DMS 273 (cell line): ENCODE data around the gene PNLDC1.
"Not testable (repeated sequence)": the region's sequence is repeated elsewhere in the genome, so short reads cannot be mapped to it uniquely, and the experiment has no call there.

Experiments
- DNase-seq: peaks from one replicate; lab custom pipeline; 2025; ENCODE audit not compliant: unreplicated experiment; lab: John Stamatoyannopoulos, UW

The PNLDC1 gene

DNA sequence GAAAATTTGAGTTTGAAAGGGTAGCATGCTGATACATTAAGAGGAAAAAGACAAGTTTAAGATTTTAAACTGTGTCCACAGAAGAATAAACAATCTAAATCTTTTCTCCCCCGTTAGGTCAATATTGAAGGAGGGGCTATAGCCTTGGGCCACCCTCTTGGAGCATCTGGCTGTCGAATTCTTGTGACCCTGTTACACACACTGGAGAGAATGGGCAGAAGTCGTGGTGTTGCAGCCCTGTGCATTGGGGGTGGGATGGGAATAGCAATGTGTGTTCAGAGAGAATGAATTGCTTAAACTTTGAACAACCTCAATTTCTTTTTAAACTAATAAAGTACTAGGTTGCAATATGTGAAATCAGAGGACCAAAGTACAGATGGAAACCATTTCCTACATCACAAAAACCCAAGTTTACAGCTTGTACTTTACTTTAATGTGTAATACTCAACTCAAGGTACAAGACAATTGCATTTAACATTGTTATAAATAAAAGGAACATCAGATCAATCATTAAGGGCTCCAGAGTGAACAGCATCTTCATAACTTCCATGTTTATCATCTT, 21.5 kb upstream of the PNLDC1 start:
- DNase-seq, result no peak

DNA sequence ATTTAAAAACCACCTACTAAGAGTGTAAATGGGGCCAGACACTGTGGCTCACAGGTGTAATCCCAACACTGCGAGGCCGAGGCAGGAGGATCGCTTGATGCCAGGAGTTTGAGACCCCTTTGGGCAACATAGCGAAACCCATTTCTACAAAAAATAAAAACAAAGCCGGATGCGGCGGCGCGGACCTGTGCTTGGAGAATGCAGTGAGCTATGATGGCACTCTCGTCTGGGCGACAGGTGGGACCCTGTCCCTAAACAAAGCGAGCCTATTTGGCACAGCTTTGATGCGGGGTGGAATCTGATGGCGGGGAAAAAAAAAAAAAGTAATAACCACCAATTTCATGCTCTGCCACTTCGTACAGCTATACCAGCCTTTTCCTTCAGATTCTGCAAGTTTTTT, 11.8 kb upstream of the PNLDC1 start:
- DNase-seq, result peak; percentile 35

DNA sequence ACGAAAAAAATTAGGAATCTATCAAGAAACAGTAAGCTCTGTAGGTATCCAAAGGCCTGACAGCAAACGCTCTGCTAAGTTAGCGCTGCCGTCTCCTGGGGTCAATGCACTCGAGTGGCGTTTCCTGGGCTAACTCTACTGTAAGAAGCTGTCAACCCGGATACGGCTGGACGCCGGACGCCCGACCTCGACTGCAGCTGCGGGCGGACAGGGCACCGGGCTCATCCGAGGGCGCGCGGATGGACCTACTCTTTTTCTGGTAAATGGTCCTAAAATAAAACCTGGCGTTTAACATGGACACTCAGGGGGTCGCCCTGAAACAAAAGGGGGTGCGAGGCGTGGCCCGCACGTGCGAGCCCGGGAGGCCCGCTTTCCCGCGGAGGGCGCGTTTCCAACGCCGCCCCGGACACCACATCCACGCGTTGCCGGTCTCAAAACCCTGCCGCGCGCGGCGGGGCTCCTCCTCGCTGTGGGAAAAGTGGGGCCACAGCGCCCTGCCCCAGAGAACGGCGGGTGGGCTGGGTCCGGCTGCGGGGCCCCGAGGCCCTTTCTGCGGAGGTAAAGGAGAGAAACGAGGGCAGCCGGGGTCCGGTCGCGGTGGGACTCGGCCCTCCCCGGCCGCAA, 11.2 kb upstream of the PNLDC1 start:
- DNase-seq, result peak; percentile 59

DNA sequence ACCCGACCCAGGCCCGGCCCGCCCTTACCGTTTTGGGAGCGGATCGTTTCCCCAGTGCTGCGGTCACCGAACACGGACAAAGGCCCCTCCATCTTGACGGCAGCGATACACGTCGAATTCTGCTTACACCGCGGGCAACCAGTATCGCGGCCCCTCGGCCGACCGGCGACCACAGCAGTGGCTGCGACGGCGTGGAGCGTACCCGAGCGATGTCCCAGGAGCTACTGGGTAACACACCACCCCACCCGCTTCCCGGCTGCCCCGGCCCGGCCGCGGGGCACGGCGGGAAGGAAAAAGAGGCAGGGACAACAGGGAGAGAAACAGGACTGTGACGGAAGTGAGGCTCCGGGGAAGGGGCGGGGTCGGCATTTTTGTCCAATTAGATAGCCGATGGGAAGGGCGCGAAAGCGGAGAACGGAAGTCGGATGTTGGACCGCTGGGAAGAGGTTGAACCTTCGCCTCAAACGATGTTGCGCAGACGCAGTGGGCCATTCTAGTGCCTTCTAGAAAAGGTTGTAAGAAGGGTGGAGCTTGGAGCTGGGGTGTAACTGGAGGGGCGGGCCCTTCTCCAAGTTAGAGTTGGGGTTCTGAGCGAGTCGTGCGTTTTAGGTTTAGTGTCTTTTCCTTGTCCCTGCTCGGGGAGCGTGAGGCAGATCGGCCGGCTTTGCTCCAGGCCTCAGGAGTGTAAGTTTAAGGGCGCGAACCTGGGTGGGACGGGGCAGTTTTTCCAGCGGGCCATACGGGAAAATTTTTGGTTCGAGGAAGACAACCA, 10.5 kb upstream of the PNLDC1 start, which contains the start of gene TCP1:
Gene TCP1, minus strand, starts transcription at position 226 of the 772 bp plus-strand sequence. Its CDS starts 134 bp downstream, at position 92.
- DNase-seq, result peak; percentile 100

DNA sequence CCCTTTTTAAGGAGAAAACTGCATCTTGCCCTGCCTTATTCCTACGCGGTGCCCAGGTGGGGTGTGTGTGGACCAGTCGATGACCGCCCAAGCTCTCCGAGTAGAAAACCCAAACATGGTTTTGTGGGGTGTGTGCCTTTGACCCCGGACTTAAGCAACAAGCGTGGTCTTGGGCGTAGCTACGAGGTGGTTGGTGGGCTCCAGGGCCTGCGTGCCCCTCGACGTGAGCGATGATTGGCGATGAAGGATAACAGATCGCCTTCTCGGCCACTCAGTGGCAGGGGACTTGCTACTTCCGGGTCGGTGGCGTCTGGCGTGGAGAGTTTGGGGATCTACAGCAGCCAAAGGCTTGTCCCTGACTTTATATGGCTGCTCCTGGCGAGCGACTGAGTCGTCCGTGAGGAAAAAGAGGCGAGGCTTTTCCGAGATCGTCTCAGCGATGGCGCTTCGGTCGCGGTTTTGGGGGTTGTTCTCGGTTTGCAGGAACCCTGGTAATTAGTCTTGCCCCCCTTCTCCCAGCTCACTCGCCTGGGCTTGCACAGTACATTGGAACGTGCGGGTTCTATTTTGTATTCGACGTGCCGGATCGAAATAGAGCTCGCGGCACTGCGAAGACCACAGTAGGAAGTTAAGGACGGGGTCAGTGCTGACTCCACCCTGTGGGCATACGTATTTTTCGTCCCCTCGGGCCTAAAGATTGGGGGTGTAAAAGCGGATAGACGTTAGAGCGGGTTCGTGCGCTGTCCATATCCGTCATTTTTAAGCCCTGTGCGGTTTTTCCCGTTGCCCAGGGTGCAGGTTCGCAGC, 9.7 kb upstream of the PNLDC1 start, which contains the start of gene MRPL18:
Gene MRPL18, plus strand, starts transcription at position 319 of the 807 bp plus-strand sequence. Its CDS starts 121 bp downstream, at position 440.
- DNase-seq, result peak; percentile 99

DNA sequence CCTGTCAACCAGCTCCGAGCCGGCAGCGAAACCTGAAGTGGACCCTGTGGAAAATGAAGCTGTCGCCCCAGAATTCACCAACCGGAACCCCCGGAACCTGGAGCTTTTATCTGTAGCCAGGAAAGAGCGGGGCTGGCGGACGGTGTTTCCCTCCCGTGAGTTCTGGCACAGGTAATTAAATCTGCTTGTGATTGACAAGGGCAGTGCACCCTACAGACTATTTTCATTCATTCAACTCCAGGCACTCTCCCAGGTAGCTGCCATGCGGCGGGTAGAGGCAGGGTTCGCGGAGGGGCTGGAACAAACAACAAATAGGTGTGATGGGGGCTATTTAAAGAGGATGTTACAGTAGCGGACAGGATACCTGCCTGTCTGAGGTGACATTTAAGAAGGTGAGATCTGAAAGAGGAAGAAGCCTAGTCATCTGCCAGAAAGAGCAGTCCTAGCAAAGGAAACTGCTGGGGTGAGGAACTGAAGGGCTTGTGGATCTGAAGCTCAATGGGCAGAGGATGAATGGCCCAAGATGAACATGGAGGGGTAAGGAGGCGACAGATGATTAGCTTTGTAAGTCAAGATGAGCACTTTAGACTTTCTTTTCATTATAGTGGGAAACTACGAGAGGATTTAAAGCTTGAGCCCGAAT, 9.0 kb upstream of the PNLDC1 start:
- DNase-seq, result peak; percentile 49

DNA sequence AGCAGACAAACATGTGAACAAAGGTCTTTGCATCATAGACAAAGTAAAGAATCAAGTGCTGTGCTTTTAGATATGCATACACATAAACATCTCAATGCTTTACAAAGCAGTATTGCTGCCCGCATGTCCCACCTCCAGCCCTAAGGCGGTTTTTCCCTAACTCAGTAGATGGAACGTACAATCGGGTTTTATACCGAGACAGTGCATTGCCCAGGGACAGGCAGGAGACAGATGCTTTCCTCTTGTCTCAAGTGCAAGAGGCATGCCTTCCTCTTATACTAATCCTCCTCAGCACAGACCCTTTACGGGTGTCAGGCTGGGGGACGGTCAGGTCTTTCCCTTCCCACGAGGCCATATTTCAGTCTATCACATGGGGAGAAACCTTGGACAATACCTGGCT, 5.1 kb upstream of the PNLDC1 start:
- not testable (repeated sequence) for DNase-seq

DNA sequence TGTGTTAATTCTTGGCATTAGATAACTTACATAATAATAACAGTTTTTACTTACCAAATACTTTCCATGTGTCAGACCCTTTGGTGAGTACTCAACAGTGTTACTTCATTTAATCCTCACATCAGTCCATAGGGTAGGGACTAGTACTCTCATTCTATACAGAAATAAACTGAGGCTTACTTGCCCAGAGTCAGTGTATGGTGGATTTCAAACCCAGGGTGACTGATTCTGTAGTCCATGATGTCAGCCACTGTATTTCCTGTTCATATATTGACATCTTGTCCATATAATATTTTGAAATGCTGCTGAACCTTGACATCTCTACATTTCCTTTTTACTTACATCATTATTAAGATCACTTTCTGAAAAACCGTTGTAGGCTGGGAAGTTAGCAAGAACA, 2.5 kb upstream of the PNLDC1 start:
- no peak for DNase-seq

DNA sequence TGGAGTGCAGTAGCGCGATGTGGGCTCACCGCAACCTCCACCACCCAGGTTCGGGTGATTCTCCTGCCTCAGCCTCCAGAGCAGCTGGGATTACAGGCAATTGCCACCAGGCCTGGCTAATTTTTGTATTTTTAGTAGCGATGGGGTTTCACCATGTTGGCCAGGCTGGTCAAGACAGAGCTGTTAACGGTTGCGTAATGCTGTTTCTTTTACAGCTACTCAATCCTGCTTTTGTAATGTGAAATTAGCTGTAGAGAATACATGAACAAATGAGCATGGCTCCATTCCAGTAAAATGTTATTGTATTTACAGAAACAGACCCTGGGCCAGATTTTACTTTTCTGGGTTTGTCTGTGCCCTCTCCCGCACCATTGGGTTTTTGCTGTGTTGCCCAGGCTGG, 1.9 kb downstream of the PNLDC1 start:
- DNase-seq, result no peak

DNA sequence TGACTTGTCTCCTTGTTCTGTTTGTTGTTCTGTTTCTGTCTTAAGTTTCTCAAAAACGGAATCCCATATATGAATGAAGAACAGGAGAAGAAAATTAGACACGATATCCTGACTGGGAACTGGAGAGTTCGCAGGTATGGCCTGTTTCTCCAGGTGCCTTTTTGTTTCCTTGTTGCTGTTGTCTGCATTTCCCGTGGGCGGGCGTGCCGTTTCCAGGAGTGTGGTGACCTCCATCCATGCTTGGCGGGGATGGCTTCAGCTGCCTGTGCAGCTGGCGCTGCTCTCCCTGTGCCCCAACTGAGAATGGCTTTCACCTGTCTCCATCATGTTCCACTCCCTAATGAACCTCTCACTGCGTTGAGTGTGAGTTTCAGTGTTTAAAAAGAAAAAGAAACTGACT, 4.4 kb downstream of the PNLDC1 start:
- DNase-seq, result no peak

DNA sequence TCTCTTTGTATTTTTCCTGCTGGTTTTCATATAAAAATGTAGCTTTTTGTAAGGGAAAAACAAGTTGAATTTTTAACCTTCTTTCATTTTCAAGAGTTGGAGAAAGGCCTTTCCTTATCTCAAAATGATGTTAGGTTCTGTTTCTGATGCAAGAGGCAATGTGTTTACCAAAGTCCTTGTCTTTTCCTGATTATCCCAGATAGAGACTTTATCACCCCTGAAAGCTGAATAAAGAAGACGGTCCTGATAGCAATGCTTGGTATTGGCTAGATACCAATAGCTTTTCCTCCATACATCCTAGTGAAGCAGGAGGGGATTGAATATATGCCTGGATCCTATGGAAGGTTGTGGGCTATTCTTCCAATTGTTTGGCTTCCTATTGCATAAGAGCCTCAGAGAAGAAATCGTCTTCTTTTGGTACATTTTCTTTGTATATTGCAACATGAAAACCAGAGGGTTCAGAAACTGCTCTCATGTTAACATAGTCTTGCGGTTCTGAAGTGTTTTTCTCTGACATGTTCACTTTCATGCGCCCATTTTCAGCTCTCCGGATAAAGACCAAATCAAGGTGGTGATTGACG, 5.5 kb downstream of the PNLDC1 start:
- DNase-seq, result no peak

DNA sequence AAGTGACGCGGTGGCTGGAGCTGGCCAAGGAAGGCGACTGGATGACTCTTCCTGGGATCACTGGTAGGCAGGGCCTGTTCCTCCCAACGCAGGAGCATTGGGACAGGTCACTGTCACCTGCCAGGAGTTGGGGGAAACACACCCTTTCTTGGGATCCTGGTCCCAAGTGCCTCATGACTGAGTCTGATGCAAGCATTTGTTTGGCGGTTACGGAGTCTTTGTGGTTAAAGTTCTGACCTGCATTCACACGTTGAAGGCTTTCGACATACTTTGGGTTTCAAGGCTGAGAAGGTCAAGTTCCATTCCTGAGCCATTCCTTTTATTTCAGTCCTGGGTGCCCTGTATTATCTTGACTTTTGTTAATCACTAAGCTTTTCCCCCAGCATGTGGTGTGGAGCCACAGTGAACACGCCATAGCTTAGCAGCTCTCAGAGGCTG, 6.0 kb downstream of the PNLDC1 start:
- DNase-seq, result no peak

DNA sequence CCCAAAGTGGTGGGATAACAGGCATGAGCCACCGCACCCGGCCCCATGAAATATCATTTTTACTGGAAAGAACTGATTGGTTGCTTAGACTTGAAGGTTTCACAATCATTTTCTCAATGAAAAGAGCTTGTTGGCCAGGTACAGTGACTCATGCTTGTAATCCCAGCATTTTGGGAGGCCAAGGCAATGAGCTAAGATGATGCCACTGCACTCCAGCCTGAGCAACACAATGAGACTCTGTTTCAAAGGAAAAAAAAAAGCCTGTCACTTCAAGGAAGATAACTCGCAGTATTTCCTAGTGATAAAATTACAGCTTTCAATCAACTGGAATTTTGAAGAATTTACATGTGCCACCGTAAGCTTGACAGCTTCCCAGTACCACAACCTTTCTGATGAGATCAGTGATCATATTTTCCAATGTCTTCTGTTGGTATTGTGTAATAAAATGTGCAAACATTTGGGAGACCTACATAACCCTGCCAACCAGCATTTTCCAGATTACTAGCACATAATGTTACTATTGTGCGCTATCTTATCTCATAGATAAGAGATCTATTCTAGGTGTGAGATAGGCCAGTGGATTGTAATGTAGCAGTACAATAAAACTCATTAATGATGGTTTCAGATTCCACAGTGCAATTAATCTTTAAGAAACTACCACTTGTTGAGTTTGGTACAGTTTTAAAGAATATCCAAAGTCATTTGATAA, 7.2 kb downstream of the PNLDC1 start:
- no peak for DNase-seq

DNA sequence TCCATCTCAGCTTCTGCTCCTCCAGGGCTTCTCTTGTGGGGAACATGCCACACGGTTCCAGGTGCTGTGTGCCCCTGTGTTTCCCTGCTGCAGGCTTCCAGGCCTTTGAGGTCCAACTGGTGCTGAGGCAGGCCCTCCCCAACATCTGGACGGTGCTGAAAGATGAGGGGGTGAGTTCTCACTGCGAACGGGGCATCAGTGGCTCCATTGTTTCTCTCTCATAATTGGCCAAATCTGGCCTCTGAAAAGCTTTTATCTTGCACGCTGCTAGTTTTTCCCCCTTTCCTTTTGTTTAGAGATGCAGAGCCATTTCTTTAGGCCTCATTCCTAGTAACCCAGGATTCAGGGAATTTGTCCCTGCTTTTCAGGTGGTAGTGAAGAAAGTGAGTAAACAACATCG, 8.6 kb downstream of the PNLDC1 start:
- DNase-seq, result no peak

DNA sequence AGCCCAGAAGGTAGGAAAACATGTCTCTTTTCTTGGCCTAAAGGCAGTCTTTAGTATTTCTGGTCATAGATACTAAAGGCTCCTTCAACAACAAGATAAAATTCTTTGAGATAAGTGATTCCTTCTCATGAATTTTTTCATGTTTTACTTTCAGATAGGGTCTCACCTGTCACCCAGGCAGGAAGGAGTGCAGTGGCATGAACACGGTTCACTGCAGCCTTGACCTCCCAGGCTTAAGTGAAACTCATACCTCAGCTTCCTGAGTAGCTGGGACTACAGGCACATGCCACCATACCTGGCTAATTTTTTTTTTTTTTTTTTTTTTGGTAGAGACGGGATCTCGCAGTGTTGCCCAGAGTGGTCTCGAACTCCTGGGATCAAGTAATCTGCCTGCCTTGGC, 9.1 kb downstream of the PNLDC1 start:
- no peak for DNase-seq

DNA sequence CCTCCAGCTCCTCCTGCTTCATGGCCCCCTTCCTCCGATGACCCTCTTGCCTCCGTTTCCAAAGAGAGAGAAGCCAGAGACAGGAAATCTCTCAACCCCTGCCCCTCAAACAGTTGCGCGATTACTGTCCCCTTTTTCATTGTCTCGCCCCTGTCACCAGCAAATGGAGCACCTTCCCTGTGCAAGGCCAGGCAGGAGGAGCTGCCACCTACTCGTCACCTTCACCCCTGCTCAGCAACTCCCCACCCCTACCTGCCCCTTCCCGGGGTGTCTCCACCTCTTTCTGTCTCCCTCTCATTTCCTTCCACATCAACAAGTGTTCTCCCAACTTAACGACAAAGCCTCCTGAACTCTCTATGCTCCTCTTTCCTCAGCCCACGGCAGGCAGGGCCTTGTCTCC, 13.7 kb downstream of the PNLDC1 start:
- no peak for DNase-seq

DNA sequence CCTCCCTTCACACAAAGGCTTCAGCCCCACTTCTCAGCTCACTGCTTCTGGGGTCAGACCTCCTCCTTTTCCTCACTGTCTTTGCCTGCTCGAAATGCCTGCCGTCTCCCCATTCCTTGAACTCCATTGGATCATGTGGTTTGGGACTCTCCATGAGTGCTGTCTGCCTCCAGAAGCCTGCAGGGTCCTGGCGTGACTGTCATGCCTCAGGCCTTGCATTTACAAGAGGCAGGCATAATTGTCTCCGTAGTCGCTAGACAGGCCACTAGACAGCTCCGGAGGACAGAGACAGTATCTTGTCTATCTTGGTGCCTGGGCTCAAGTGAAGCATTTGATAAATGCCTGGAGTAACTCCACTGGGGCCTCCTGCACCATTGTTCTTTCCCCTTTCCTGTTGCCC, 15.3 kb downstream of the PNLDC1 start:
- no peak for DNase-seq

DNA sequence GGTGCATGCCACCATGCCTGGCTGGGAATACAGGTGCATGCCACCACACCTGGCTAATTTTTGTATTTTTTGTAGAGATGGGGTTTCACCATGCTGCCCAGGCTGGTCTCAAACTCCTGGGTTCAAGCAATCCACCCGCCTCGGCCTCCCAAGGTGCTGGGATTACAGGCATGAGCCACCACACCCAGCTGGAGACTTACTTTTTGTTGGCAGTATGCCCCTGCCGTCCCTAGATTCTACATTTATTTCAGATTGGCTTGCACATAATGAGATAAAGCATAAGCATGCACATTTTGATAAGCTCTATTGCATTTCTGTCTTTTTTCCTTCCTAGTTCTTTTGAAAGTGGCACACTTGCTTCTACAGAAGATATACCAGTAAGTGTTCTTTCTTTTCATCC, 16.7 kb downstream of the PNLDC1 start:
- not testable (repeated sequence) for DNase-seq

DNA sequence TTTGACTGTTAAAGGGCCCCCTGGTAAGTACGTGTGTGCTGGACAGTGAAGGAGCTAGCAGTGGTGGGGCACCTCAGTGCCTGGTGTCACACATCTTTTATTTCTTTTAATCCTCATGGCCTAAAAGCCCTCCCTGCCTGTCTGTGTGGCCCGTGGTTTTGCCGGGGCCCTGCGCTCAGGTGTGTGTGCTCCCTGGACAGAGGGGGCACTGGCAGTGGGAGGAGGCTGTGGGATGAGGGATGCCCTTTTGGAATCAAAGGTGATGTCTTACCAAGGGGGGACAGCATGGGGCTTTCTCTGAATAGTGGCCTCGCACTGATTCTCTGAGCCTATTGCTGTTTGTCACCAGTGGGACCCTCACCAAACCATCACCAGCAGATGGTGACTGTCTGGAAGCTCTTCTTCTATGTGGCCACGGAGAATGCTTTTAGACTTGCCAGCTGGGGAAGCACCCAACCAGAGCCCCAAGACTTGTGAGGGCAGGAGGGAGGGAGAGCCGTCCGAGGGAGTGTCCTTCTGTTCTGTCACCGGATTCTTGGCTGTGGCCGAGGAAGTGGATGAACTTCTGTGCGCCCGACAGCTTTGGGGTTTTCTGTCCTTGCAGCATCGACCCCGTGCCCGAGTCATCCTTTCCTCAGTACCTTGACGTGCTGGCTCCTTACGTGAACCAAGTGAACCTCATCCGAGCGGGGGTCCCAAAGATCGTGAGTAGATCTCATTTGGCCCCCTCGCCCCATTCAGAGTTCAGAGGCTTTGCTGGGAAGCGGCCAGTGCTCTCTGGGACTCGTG, 18.1 kb downstream of the PNLDC1 start:
- DNase-seq, result no peak
